K562 treated with DMSO at 1 percent for 48 hours (cell line): ENCODE data around the gene RNF40. TPM values are rescaled to one million over a fixed set of nuclear protein-coding genes. Genes with fewer than 3 reads are reported as not detected.

Experiments
- total RNA-seq: library from RNA; unstranded; fragments of 300-600 nt; gene quantifications from 2 replicates; pipeline ENCODE4 v1.2.3, GENCODE V29; 2022; ENCODE audit warnings: low replicate concordance; ENCODE audit errors: extremely low read depth

The RNF40 gene
- total RNA-seq, result not detected in 2 replicates

GRCh38 chr16:30761928-30762902 lies at the start of gene RNF40, which contains the start of gene CFAP119:
Gene RNF40, plus strand, starts transcription at chr16:30762322. Its CDS starts 224 bp downstream, at chr16:30762546.
Gene CFAP119, minus strand, starts transcription at chr16:30762062. Its CDS starts 314 bp downstream, at chr16:30761748.

GRCh38 chr16:30747799-30748633 lies 14.1 kb upstream of the RNF40 start, which contains the start of gene PHKG2:
Gene PHKG2, plus strand, starts transcription at chr16:30748425. Its CDS starts 396 bp downstream, at chr16:30748821.

GRCh38 chr16:30786936-30787612 lies 25.0 kb downstream of the RNF40 start, which contains the start of gene ZNF629:
Gene ZNF629, minus strand, starts transcription at chr16:30787205. Its CDS starts 2,723 bp downstream, at chr16:30784482.

Other genes starting within 250 kb of the RNF40 start
- not detected in 2 replicates for gene ZNF768, start 235.8 kb upstream of the RNF40 start, total RNA-seq
- gene ZNF747, start 227.5 kb upstream of the RNF40 start, total RNA-seq, result not detected in 2 replicates
- gene ZNF764, start 203.9 kb upstream of the RNF40 start, total RNA-seq, result not detected in 2 replicates
- gene ZNF688, start 190.6 kb upstream of the RNF40 start, total RNA-seq, result not detected in 2 replicates
- not detected in 2 replicates for gene ZNF785, start 176.6 kb upstream of the RNF40 start, total RNA-seq
- not detected in 2 replicates for gene ZNF689, start 151.9 kb upstream of the RNF40 start, total RNA-seq
- not detected in 2 replicates for gene PRR14, start 111.4 kb upstream of the RNF40 start, total RNA-seq
- gene FBRS, start 103.9 kb upstream of the RNF40 start, total RNA-seq, result not detected in 2 replicates
- not detected in 2 replicates for gene SRCAP, start 63.2 kb upstream of the RNF40 start, total RNA-seq
- gene PHKG2, start 13.9 kb upstream of the RNF40 start, total RNA-seq, result not detected in 2 replicates
- gene CFAP119, start 260 bp upstream of the RNF40 start, total RNA-seq, result not detected in 2 replicates
- gene ZNF629, start 24.9 kb downstream of the RNF40 start, total RNA-seq, result not detected in 2 replicates
- not detected in 2 replicates for gene BCL7C, start 131.8 kb downstream of the RNF40 start, total RNA-seq
- gene CTF1, start 134.3 kb downstream of the RNF40 start, total RNA-seq, result not detected in 2 replicates
- gene FBXL19, start 161.2 kb downstream of the RNF40 start, total RNA-seq, result not detected in 2 replicates
- not detected in 2 replicates for gene ORAI3, start 186.7 kb downstream of the RNF40 start, total RNA-seq
- gene SETD1A, start 195.4 kb downstream of the RNF40 start, total RNA-seq, result not detected in 2 replicates
- gene HSD3B7, start 222.9 kb downstream of the RNF40 start, total RNA-seq, result not detected in 2 replicates
- not detected in 2 replicates for gene STX1B, start 248.3 kb downstream of the RNF40 start, total RNA-seq